Fibroblast of villous mesenchyme (primary cell): ENCODE measurements around the gene WSB1. TPM values are rescaled to one million over a fixed set of nuclear protein-coding genes. Genes with fewer than 3 reads are reported as not detected.

Experiments
- DNase-seq: peaks from one replicate; pipeline ENCODE4 v3.0.0-alpha.2; 2010; ENCODE audit warnings: low read depth
- H3K4me3 ChIP-seq: 2 replicates; pipeline ENCODE4 v1.5.1; 2011; ENCODE audit warnings: low read depth, mild to moderate bottlenecking, low read length
- total RNA-seq: library from RNA; depleted of rRNA; stranded (reverse); fragments of >200 nt; gene quantifications from 2 replicates; pipeline ENCODE4 v1.2.3, GENCODE V29; 2012
- TF ChIP-seq, protein P1 (sequence below): IDR thresholded peaks from 2 replicates; pipeline ENCODE4 v1.5.1; 2012; ENCODE audit warnings: low read depth, mild to moderate bottlenecking, low read length; ENCODE audit not compliant: insufficient read depth

Gene WSB1
- total RNA-seq, 1 donor, result 135 TPM

DNA sequence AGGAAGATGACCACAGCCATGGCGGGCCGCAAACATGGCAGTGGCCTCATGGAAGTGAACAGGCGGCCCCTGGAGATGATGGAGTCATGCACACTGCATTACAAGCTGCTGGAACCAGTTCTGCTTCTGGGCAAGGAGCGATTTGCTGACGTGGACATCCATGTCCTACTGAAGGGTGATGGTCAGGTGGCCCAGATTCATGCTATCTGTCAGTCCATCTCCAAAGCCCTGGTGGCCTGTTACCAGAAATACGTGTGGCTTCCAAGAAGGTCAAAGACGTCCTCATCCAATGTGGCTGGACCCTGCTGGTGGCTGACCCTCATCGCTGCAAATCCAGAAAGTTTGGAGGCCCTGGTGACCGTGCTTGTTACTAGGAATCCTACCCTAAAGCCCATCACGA, 13.4 kb upstream of the WSB1 start:
- TF ChIP-seq, protein P1, sequence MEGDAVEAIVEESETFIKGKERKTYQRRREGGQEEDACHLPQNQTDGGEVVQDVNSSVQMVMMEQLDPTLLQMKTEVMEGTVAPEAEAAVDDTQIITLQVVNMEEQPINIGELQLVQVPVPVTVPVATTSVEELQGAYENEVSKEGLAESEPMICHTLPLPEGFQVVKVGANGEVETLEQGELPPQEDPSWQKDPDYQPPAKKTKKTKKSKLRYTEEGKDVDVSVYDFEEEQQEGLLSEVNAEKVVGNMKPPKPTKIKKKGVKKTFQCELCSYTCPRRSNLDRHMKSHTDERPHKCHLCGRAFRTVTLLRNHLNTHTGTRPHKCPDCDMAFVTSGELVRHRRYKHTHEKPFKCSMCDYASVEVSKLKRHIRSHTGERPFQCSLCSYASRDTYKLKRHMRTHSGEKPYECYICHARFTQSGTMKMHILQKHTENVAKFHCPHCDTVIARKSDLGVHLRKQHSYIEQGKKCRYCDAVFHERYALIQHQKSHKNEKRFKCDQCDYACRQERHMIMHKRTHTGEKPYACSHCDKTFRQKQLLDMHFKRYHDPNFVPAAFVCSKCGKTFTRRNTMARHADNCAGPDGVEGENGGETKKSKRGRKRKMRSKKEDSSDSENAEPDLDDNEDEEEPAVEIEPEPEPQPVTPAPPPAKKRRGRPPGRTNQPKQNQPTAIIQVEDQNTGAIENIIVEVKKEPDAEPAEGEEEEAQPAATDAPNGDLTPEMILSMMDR, result no peak
- H3K4me3 ChIP-seq, result no peak overlapping the region
- DNase-seq, result no peak

DNA sequence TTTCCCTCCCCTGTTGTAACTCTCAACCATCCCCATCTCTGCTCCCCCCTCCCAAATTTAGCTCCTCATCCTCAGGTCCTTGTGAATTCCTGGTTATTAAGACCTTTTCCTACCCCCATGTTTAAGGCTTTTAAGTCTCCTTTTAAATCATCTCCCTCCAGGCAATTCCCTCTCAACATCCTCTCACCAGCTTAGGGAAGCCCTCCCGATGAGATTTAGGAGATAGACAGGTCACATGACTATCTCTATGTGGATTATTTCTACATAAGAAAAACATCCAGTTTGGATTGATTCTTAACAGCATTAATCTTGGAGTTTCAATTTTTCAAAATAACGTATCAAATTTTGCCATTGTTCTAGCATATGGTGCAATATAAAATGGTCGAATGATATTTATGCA, 12.5 kb upstream of the WSB1 start:
- H3K4me3 ChIP-seq, result no peak overlapping the region
- TF ChIP-seq, protein P1, result no peak
- no peak for DNase-seq

DNA sequence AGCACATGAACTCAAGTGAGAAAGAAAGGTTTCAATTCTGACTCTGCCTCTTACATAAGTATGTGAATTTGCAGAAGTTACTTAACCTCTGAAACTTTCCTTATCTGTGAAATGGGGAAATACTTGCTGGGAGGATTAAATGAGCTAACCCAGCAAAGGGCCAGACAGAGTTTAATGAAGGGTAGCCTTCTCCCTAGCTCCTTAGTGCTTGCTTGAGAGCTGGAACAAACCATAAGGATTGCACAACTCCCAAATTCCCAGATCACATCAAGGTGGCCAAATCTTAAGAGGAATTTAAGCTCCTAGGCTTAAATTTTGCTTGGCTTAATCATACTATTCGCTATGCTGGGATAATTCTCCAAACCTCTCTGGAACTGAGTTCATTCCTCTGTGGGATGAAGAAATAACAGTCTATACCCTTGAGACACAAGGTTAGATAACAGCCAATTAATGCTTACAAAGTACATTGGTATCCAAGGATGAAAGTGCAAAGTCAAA, 11.8 kb upstream of the WSB1 start:
- TF ChIP-seq, protein P1, result no peak
- DNase-seq, result peak; percentile 98
- no peak overlapping the region for H3K4me3 ChIP-seq

DNA sequence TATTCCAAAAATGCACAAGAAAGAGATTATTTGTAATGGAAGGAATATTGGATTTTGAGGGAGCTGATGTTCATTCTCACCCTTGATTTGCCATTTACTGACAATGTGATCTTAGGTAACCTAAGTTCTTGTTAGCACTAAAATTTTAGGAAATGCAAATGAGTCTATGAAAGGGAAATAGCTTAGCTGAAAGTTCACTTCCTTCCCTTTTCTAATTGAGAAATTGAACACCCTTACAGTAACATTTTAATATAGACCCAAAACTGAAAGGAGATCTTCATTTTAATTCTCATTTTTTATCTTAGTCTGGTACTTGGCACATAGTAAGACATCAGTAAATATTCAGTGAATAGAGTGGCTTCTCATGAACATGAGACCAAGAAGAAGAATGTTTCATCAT, 10.9 kb upstream of the WSB1 start:
- TF ChIP-seq, protein P1, result no peak

DNA sequence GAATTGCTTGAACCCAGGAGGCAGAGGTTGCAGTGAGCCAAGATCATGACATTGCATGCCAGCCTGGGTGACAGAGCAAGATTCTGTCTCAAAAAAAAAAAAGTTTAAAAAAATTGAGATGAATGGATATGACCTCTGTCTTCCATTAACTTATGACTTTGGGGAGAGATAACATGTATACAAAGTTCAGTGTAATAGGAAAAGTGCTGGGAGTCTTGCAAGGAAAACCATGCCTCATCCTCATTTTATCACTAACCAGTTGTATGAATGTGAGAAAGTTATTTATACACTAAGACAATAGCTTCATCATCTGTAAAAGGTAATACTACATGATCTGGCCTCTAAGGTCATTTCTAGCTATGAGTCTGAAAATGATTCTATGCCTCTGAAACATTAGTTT, 10.2 kb upstream of the WSB1 start:
- TF ChIP-seq, protein P1, result no peak
- DNase-seq, result no peak
- H3K4me3 ChIP-seq, result no peak overlapping the region

More for the DNA sequence above, 10.9 kb upstream of the WSB1 start:
- no peak for DNase-seq
- H3K4me3 ChIP-seq, result no peak overlapping the region

DNA sequence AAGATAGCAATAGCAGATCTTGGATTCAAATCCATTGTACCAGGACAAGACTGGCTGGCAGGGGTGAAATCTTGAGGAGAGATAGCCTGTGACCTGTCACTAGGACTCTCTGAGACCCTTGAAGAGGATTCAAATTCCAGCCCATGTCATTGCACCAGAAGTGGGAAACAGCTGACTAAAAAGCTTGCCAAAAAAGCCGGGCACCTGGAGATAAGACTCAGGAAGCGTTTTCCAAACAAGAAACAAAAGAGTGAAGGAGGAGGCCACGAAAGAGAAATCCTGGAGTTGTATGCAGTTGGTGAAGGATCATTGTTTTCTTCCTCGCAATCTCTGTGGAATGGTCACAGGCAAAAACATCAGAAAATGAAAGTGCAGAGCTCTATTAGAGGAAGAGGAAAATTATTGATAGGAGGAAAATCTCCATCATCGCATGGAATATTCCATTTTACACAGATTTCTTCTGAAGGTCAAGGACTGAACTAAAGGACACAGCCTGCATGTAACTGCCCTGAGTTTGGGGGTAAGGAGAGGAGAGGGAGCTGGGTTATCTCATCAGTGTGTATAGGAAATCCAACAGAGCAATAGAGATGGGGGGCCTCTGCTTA, 9.0 kb upstream of the WSB1 start:
- DNase-seq, result no peak
- TF ChIP-seq, protein P1, result no peak
- H3K4me3 ChIP-seq, result no peak overlapping the region

DNA sequence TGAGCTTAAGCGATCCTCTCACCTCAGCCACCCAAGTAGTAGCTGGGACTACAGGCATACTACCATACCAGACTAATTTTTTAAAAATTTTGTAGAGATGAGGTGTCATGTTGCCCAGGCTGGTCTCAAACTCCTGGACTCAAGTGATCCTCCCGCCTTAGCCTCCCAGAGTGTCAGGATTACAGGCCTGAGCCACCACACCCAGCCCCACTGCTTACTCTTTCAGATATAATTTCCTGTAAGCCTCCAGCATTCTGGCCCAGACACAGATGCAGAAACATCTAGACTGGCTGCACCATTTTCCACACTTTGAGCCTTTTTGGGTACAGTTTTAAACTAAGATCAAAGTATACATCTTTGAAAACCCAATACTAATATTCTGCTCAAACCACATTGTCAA, 8.4 kb upstream of the WSB1 start:
- TF ChIP-seq, protein P1, result no peak
- H3K4me3 ChIP-seq, result no peak overlapping the region
- DNase-seq, result no peak
